HEK293T (cell line): ENCODE measurements around the gene FAM20C.

Experiments used
- FOXK2 ChIP-seq: fragments of 450-650 bp; IDR thresholded peaks from 2 replicates; pipeline ENCODE4 v1.6.1; 2016; ENCODE audit warnings: mild to moderate bottlenecking
- L3MBTL2 ChIP-seq: fragments of 450-650 bp; conservative IDR thresholded peaks from 2 replicates; pipeline ENCODE4 v1.6.1; 2016; ENCODE audit warnings: mild to moderate bottlenecking
- PKNOX1 ChIP-seq: fragments of 450-650 bp; IDR thresholded peaks from 2 replicates; pipeline ENCODE4 v1.6.1; 2016

- TF ChIP-seq FOXK2 = no peak
- TF ChIP-seq PKNOX1 = no peak
- TF ChIP-seq L3MBTL2 = no peak
Measured at GRCh38 chr7:288671-289101, 96.3 kb downstream of the FAM20C start.
